GM12878 (cell line): ENCODE results near the gene NFATC1. TPM values are rescaled to one million over a fixed set of nuclear protein-coding genes. Genes with fewer than 3 reads are reported as not detected.

ENCODE experiments used
- ATAC-seq: fragments of 200-7000 bp; cut with Tn5 transposase; 3 replicates; pipeline ENCODE4 v1.9.1; 2020; ENCODE audit warnings: mild to moderate bottlenecking, moderate library complexity
- BruUV-seq: library from RNA; stranded (reverse); fragments of 400-500 nt; replicated peaks from 2 replicates; lab custom pipeline; 2021; lab: Mats Ljungman, UMichigan
- CTCF ChIA-PET: fragments of 300-600 bp; sonication (Branson Sonifier 250); formaldehyde crosslinking; extraction: SDS; loops from one replicate; lab custom pipeline; 2021; ENCODE audit warnings: inconsistent platforms; lab: Yijun Ruan, JAX
- POLR2A ChIA-PET: fragments of 350-600 bp; formaldehyde crosslinking; extraction: SDS; loops from one replicate; lab custom pipeline; 2021; ENCODE audit warnings: inconsistent platforms; lab: Charles Lee
- RAD21 ChIA-PET: fragments of 300-600 bp; sonication (Branson Sonifier 250); formaldehyde crosslinking; loops from one replicate; lab custom pipeline; 2023; ENCODE audit warnings: antibody characterized with exemption; ENCODE audit not compliant: unreplicated experiment; lab: Charles Lee
- SMC1A ChIA-PET: fragments of 300-600 bp; sonication (Branson Sonifier 250); formaldehyde crosslinking; loops from one replicate; lab custom pipeline; 2023; ENCODE audit not compliant: unreplicated experiment, uncharacterized antibody; lab: Charles Lee
- DNase-seq: peaks from one replicate; pipeline ENCODE4 v3.0.0-alpha.2; 2011; ENCODE audit warnings: low read depth, low spot score
- FAIRE-seq: peaks from 3 replicates; lab custom pipeline; 2011; peaks lifted over from hg19 to GRCh38; lab: Jason Lieb, UNC
- H2AFZ ChIP-seq: 2 replicates; pipeline ENCODE4 v1.6.0; 2011; ENCODE audit warnings: low read depth, low read length, control low read depth; ENCODE audit not compliant: control insufficient read depth
- H3K27ac ChIP-seq: 2 replicates; pipeline ENCODE4 v1.5.1; 2011; ENCODE audit warnings: control low read depth; ENCODE audit not compliant: control insufficient read depth, insufficient read depth
- H3K27me3 ChIP-seq, 2 experiments: replicated peaks in 1 of 2; 2 replicates each; pipeline versions ENCODE4 v1.6.0 to v1.6.1; 2011; ENCODE audit warnings: low read length in 1 of 2; ENCODE audit not compliant: control insufficient read depth in 2 of 2, insufficient read depth in 2 of 2
- H3K36me3 ChIP-seq, 2 experiments: 2 replicates each; pipeline ENCODE4 v1.5.1; 2011; ENCODE audit warnings: low read length in 1 of 2; ENCODE audit not compliant: control insufficient read depth in 2 of 2, insufficient read depth in 2 of 2
- H3K4me1 ChIP-seq: 2 replicates; pipeline ENCODE4 v1.6.1; 2011; ENCODE audit warnings: mild to moderate bottlenecking, low read length, moderate library complexity, mixed read lengths; ENCODE audit not compliant: control insufficient read depth, insufficient read depth
- H3K4me2 ChIP-seq: 2 replicates; pipeline ENCODE4 v1.6.0; 2011; ENCODE audit warnings: control low read depth; ENCODE audit not compliant: control insufficient read depth, insufficient read depth
- H3K4me3 ChIP-seq: fragments of 200-600 bp; sonication (generic); 2 replicates; pipeline ENCODE4 v1.5.1; 2016
- H3K79me2 ChIP-seq: 2 replicates; pipeline ENCODE4 v1.6.0; 2011; ENCODE audit warnings: low read length; ENCODE audit not compliant: control insufficient read depth, insufficient read depth
- H3K9ac ChIP-seq: 2 replicates; pipeline ENCODE4 v1.8.0; 2011; ENCODE audit warnings: low read length, control low read depth, mixed read lengths; ENCODE audit not compliant: control insufficient read depth, insufficient read depth
- H3K9me3 ChIP-seq: replicated peaks from 3 replicates; pipeline ENCODE4 v1.5.1; 2011; ENCODE audit warnings: mild to moderate bottlenecking, low read length; ENCODE audit not compliant: control insufficient read depth, insufficient read depth
- H4K20me1 ChIP-seq: 2 replicates; pipeline ENCODE4 v1.6.0; 2011; ENCODE audit not compliant: control insufficient read depth, insufficient read depth
- CHD4 ChIP-seq: fragments of 200-600 bp; sonication (generic); IDR thresholded peaks from 2 replicates; pipeline ENCODE4 v1.6.1; 2016; ENCODE audit warnings: mild to moderate bottlenecking
- EGR1 ChIP-seq, 2 experiments: IDR thresholded peaks; 1 replicate in 1 of 2; 2 replicates in 1 of 2; pipeline ENCODE4 v1.6.1; 2011 to 2012; ENCODE audit warnings: low read depth in 2 of 2, low read length in 2 of 2, borderline replicate concordance in 1 of 2, mild to moderate bottlenecking in 1 of 2, moderate library complexity in 1 of 2
- GATAD2B ChIP-seq: fragments of 450-650 bp; conservative IDR thresholded peaks from 2 replicates; pipeline ENCODE4 v1.6.1; 2017; ENCODE audit warnings: low read depth, mild to moderate bottlenecking, moderate library complexity
- HSF1 ChIP-seq: fragments of 150-350 bp; IDR thresholded peaks from 2 replicates; pipeline ENCODE4 v1.6.1; 2014; ENCODE audit warnings: mild to moderate bottlenecking, low read depth, low read length
- KDM1A ChIP-seq: fragments of 200-600 bp; sonication (generic); IDR thresholded peaks from 2 replicates; pipeline ENCODE4 v1.6.1; 2016; ENCODE audit warnings: borderline replicate concordance
- LARP7 ChIP-seq: fragments of 450-650 bp; IDR thresholded peaks from 2 replicates; pipeline ENCODE4 v1.6.1; 2017; ENCODE audit warnings: mild to moderate bottlenecking
- MEF2A ChIP-seq: IDR thresholded peaks from 2 replicates; pipeline ENCODE4 v1.6.1; 2011; ENCODE audit warnings: low read depth, mild to moderate bottlenecking, low read length, moderate library complexity; ENCODE audit not compliant: insufficient read depth
- MYC ChIP-seq: IDR thresholded peaks from 2 replicates; pipeline ENCODE4 v1.6.1; 2011; ENCODE audit warnings: mild to moderate bottlenecking, low read length, moderate library complexity, inconsistent platforms; ENCODE audit not compliant: insufficient read depth, insufficient replicate concordance, insufficient read length, severe bottlenecking
- NFXL1 ChIP-seq: fragments of 450-650 bp; IDR thresholded peaks from 2 replicates; pipeline ENCODE4 v1.6.1; 2017; ENCODE audit warnings: antibody characterized with exemption, mild to moderate bottlenecking, borderline replicate concordance
- NR2F1 ChIP-seq: fragments of 450-650 bp; conservative IDR thresholded peaks from 2 replicates; pipeline ENCODE4 v1.6.1; 2017; ENCODE audit warnings: mild to moderate bottlenecking
- USF1 ChIP-seq: IDR thresholded peaks from 2 replicates; pipeline ENCODE4 v1.6.1; 2011; ENCODE audit warnings: borderline replicate concordance, low read depth, mild to moderate bottlenecking, moderate library complexity, mixed read lengths, low read length; ENCODE audit not compliant: insufficient read depth; ENCODE audit errors: extremely low read length
- YY1 ChIP-seq: IDR thresholded peaks from 2 replicates; pipeline ENCODE4 v1.6.1; 2011; ENCODE audit warnings: low read depth, mild to moderate bottlenecking, low read length
- ZNF207 ChIP-seq: fragments of 450-650 bp; IDR thresholded peaks from 2 replicates; pipeline ENCODE4 v1.6.1; 2014; ENCODE audit warnings: antibody characterized with exemption, mild to moderate bottlenecking, borderline replicate concordance
- ZNF217 ChIP-seq: fragments of 450-650 bp; IDR thresholded peaks from 2 replicates; pipeline ENCODE4 v1.6.1; 2017; ENCODE audit warnings: antibody characterized with exemption, mild to moderate bottlenecking
- ZNF687 ChIP-seq: fragments of 450-650 bp; IDR thresholded peaks from 2 replicates; pipeline ENCODE4 v1.6.1; 2017; ENCODE audit warnings: mild to moderate bottlenecking, moderate library complexity
- WGBS: methylation state at CpG from one replicate; pipeline ENCODE4 v1.1.6; 2016; ENCODE audit warnings: low lambda C conversion rate; ENCODE audit not compliant: insufficient replicate concordance, insufficient coverage; ENCODE audit errors: missing lambda C conversion rate; 5-methylcytosine and 5-hydroxymethylcytosine counted together
- in situ Hi-C: fragments of 300-500 bp; cut with MboI; formaldehyde crosslinking; loops from 9 replicates; pipeline ENCODE4 v1.14.3; 2018; ENCODE audit warnings: mixed read lengths
- intact Hi-C: fragments of 100-400 bp; cut with micrococcal nuclease; formaldehyde crosslinking; loops from one replicate; pipeline ENCODE4 v1.14.2; 2022; ENCODE audit not compliant: unreplicated experiment
- polyA plus RNA-seq, 11 experiments: library from polyadenylated mRNA; depleted of rRNA in 4 of 11; unstranded in 6 of 11; stranded (reverse) in 5 of 11; fragments of >200 nt; fragmentation: Nextera tagmentation in 4 of 11; fragmentation: Illumina TruSeq in 1 of 11; extraction: Ambion mirVana in 4 of 11; extraction: Trizol in 1 of 11; gene quantifications; 1 replicate in 1 of 11; 2 replicates in 10 of 11; pipeline versions ENCODE4 v1.2.1 to v1.2.3, GENCODE V29; 2011 to 2016; ENCODE audit warnings: inconsistent platforms in 2 of 11, missing spikeins in 2 of 11, low read depth in 1 of 11
- total RNA-seq, 4 experiments: library from RNA; depleted of rRNA in 3 of 4; stranded (reverse); fragments of >200 nt in 3 of 4; fragmentation: Illumina TruSeq in 1 of 4; extraction: Trizol in 1 of 4; gene quantifications; 2 replicates each; pipeline versions ENCODE4 v1.2.1 to v1.2.3, GENCODE V29; 2013 to 2021

NFATC1 gene
- total and polyA plus RNA-seq, 10 of the 15 experiments (the other 5 are each of a cell fraction or from before 2014, with no cell fraction given): 0.84 to 20.8 (median 5.1) TPM

DNA sequence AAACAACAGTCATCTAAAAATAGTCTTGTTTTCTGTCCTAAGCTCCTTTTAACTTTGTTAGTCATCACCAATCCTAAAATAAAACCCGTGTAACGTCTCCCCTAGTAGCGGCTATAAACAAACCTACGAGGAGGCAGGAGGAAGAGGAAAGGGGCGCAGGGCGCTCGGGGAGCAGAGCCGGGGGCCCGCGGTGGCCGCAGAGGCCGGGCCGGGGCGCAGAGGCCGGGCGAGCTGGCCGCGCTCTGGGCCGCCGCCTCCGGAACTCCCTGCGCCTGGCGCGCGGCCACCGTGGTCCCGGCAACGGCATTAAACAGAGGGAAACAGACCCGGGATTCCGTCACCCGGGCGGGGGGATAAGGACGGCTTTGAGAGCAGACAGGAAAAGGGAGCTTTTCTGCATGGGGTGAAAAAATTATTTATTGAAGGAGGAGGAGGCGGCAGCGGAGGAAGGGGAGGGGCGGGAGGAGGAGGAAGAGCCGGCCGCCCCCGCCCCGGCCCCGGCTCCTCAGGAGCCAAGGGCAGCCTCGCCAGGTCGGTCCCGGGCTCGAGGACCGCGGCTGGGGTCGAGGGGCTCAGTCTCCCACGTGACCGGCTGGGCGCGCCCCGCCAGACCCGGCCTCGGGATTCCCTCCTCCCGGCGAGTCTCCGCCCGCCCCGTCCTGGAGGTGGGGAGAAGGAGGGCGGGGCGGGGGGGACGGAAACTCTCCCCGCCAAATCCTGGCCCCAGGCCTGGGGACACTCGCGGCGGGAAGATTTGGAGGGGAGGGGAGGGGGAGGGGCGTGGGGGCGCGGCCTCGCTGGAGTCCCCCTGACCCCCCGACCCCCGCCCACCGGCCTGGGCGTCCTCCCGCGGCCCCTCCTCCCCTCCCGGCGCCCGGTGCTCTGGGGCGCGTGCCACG, 1.8 kb upstream of the NFATC1 start:
- in situ Hi-C loops: loop anchor here (10.0 kb wide), 1 partner anchor 561 kb away; the partner anchor contains the start of gene SLC66A2
- TF ChIP-seq ZNF687: 0 out of 2 replicates have a peak, but pooled peaks have one; percentile 19
- TF ChIP-seq MEF2A: 0 out of 2 replicates have a peak, but pooled peaks have one; percentile 30
- 0 out of 2 replicates have a peak, but pooled peaks have one; percentile 25 for TF ChIP-seq ZNF217
- TF ChIP-seq HSF1: no peak
- TF ChIP-seq EGR1 (IDR thresholded peaks at IDR 0.05; ENCODE audit: borderline replicate concordance in 1 of 2, low read depth in 2 of 2, low read length in 2 of 2): peak in 1 of 2 experiments; percentile 81; a peak in 2 of 3 replicates
- TF ChIP-seq LARP7: peak; percentile 30; the same call in 1 of the 2 replicates
- TF ChIP-seq CHD4: no peak
- TF ChIP-seq ZNF207: no peak
- TF ChIP-seq GATAD2B: peak; percentile 25; the same call in 1 of the 2 replicates
- no peak for TF ChIP-seq MYC
- 0 out of 2 replicates have a peak, but pooled peaks have one; percentile 66 for TF ChIP-seq NFXL1
- peak; percentile 68 for TF ChIP-seq USF1
- no peak for TF ChIP-seq KDM1A
- 0 out of 2 replicates have a peak, but pooled peaks have one; percentile 30 for TF ChIP-seq NR2F1
- TF ChIP-seq YY1: no peak

More for the DNA sequence above, 1.8 kb upstream of the NFATC1 start:
- under 1% methylated on average over 47 of the region's 83 CpGs for WGBS
- no peak for DNase-seq
- H3K4me1 ChIP-seq: peaks cover 12% of the 10 kb centered on the region
- H3K9ac ChIP-seq: no peak overlapping the region
- no peaks in the 10 kb centered on the region for H3K9me3 ChIP-seq
- H2AFZ ChIP-seq: peak overlapping the region; percentile 23; the same call in 1 of the 2 replicates
- ChIA-PET SMC1A (interaction anchor here (0.6 to 1.3 kb wide), 6 partner anchors 19 to 136 kb away, joined by 3 to 8 read pairs (median 4); no protein-coding TSS in a partner anchor), POLR2A (interaction anchor here (0.6 to 1.3 kb wide), 3 partner anchors 19 to 50 kb away, joined by 3 to 5 read pairs (median 4); no protein-coding TSS in a partner anchor), CTCF (interaction anchor here (0.7 to 2.7 kb wide), 9 partner anchors 9 to 249 kb away, joined by 3 to 21 read pairs (median 4); no protein-coding TSS in a partner anchor), RAD21 (interaction anchor here (0.9 to 2.3 kb wide), 9 partner anchors 10 to 231 kb away, joined by 3 to 8 read pairs (median 4); no protein-coding TSS in a partner anchor)
- H3K4me3 ChIP-seq: peak overlapping the region; percentile 68
- peaks cover 2 to 21% of the 10 kb centered on the region in 2 experiments; a peak in 3 of 4 replicates for H3K27me3 ChIP-seq
- H3K79me2 ChIP-seq: no peaks in the 10 kb centered on the region
- H3K36me3 ChIP-seq: no peaks in the 10 kb centered on the region
- H3K4me2 ChIP-seq: peak overlapping the region; percentile 79
- ATAC-seq: peak; percentile 35
- no peak for FAIRE-seq
- intact Hi-C loops: no loop called here
- BruUV-seq: no TSS peak
- H4K20me1 ChIP-seq: no peaks in the 10 kb centered on the region
- no peak overlapping the region for H3K27ac ChIP-seq
